ENCODE data around the gene CDHR5.

DNA sequence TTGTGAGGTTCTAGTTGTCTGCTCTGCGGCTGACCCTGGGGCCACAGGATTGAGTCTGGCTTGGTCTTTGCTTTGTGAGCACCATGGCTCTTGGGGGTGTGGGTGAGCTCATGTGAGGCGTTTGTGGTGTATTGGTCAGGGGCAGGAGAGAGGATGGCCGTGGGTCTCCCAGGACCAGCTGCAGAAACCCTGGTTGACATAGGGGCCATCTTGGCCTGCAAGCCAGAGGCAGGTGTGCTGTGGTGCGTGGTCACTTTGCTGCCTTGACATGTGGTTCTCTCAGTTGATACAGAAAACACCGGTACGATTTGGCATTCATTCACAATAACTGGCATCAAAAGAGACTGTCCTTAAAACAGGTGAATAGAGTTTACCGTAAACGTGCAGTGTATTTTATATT is 37.2 kb downstream of the CDHR5 start:
- TF ChIP-seq, protein P1, sequence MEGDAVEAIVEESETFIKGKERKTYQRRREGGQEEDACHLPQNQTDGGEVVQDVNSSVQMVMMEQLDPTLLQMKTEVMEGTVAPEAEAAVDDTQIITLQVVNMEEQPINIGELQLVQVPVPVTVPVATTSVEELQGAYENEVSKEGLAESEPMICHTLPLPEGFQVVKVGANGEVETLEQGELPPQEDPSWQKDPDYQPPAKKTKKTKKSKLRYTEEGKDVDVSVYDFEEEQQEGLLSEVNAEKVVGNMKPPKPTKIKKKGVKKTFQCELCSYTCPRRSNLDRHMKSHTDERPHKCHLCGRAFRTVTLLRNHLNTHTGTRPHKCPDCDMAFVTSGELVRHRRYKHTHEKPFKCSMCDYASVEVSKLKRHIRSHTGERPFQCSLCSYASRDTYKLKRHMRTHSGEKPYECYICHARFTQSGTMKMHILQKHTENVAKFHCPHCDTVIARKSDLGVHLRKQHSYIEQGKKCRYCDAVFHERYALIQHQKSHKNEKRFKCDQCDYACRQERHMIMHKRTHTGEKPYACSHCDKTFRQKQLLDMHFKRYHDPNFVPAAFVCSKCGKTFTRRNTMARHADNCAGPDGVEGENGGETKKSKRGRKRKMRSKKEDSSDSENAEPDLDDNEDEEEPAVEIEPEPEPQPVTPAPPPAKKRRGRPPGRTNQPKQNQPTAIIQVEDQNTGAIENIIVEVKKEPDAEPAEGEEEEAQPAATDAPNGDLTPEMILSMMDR (IDR thresholded peaks at IDR 0.05), result no peak
- TF ChIP-seq POLR2A (IDR thresholded peaks at IDR 0.05), result no peak
